Measurements from ENCODE around the gene LMO7. TPM values are rescaled to one million over a fixed set of nuclear protein-coding genes. Genes with fewer than 3 reads are reported as not detected.

The LMO7 gene
- total and polyA plus RNA-seq, 8 donors, result 17.1 to 214 (median 72.4) TPM

- Histone ChIP-seq H3K36me3 (no peaks in the 10 kb centered on the region), H3K27ac (no peak overlapping the region)
- intact Hi-C loops (cut with DNase I; ENCODE audit: low total_unique reads), result no loop called here
Measured at GRCh38 chr13:75660694-75661093, 24.6 kb downstream of the LMO7 start.

GRCh38 chr13:75661443-75661842 is 25.3 kb downstream of the LMO7 start:
- H3K27ac ChIP-seq, result no peak overlapping the region
- no peak overlapping the region for H3K4me3 ChIP-seq
- H3K36me3 ChIP-seq, result no peaks in the 10 kb centered on the region
- no peaks in the 10 kb centered on the region for H3K9me3 ChIP-seq
- no peak for DNase-seq
- H3K4me1 ChIP-seq, result no peaks in the 10 kb centered on the region
- WGBS, 5 donors, result 53 to 83% (median 74%) methylated on average over 4 of the region's 4 CpGs
- TF ChIP-seq CTCF (IDR thresholded peaks at IDR 0.05), result no peak
- TF ChIP-seq POLR2A (IDR thresholded peaks at IDR 0.05), result no peak
- no peak for TF ChIP-seq EP300 (IDR thresholded peaks at IDR 0.05)
- TF ChIP-seq POLR2AphosphoS5 (IDR thresholded peaks at IDR 0.05), result no peak
- no peaks in the 10 kb centered on the region for H3K27me3 ChIP-seq
- intact Hi-C loops (cut with DNase I; ENCODE audit: low total_unique reads), result no loop called here

More at GRCh38 chr13:75660694-75661093, 24.6 kb downstream of the LMO7 start:
- Histone ChIP-seq H3K9me3 (no peaks in the 10 kb centered on the region), H3K27me3 (no peaks in the 10 kb centered on the region), H3K4me1 (no peaks in the 10 kb centered on the region), H3K4me3 (no peak overlapping the region)
- 76 to 87% (median 80%) methylated on average over 3 of the region's 3 CpGs for WGBS, 5 donors
- no peak for DNase-seq
- TF ChIP-seq POLR2A (IDR thresholded peaks at IDR 0.05), result no peak
- TF ChIP-seq POLR2AphosphoS5 (IDR thresholded peaks at IDR 0.05), result no peak
- TF ChIP-seq CTCF (IDR thresholded peaks at IDR 0.05), result no peak
- no peak for TF ChIP-seq EP300 (IDR thresholded peaks at IDR 0.05)

GRCh38 chr13:75666646-75667351 is 30.7 kb downstream of the LMO7 start:
- Histone ChIP-seq H3K4me3 (no peak overlapping the region), H3K27me3 (no peaks in the 10 kb centered on the region), H3K36me3 (no peaks in the 10 kb centered on the region), H3K4me1 (no peaks in the 10 kb centered on the region), H3K9me3 (no peaks in the 10 kb centered on the region), H3K27ac (no peak overlapping the region)
- 50 to 78% (median 68%) methylated on average over 1 of the region's 1 CpG for WGBS, 5 donors
- intact Hi-C loops (cut with DNase I; ENCODE audit: low total_unique reads), result no loop called here
- no peak for DNase-seq
- no peak for TF ChIP-seq POLR2A (IDR thresholded peaks at IDR 0.05)
- no peak for TF ChIP-seq CTCF (IDR thresholded peaks at IDR 0.05)
- no peak for TF ChIP-seq POLR2AphosphoS5 (IDR thresholded peaks at IDR 0.05)
- no peak for TF ChIP-seq EP300 (IDR thresholded peaks at IDR 0.05)

- Histone ChIP-seq H3K36me3 (no peaks in the 10 kb centered on the region), H3K9me3 (no peaks in the 10 kb centered on the region), H3K4me1 (no peaks in the 10 kb centered on the region), H3K27me3 (no peaks in the 10 kb centered on the region), H3K27ac (no peak overlapping the region), H3K4me3 (no peak overlapping the region)
- DNase-seq, result no peak
- no peak for TF ChIP-seq POLR2A (IDR thresholded peaks at IDR 0.05)
- TF ChIP-seq EP300 (IDR thresholded peaks at IDR 0.05), result no peak
- TF ChIP-seq CTCF (IDR thresholded peaks at IDR 0.05), result no peak
- no peak for TF ChIP-seq POLR2AphosphoS5 (IDR thresholded peaks at IDR 0.05)
- intact Hi-C loops (cut with DNase I; ENCODE audit: low total_unique reads), result no loop called here
Measured at GRCh38 chr13:75669706-75670105, 33.6 kb downstream of the LMO7 start.

Data from stomach (tissue), 9 donors.